NCI-H748 treated with DMSO at 0.1 percent for 48 hours (cell line): ENCODE measurements around the gene CLDN2.
"Not testable (repeated sequence)": the region's sequence is repeated elsewhere in the genome, so short reads cannot be mapped to it uniquely, and the experiment has no call there.

Experiments
- DNase-seq: peaks from one replicate; lab custom pipeline; 2025; lab: John Stamatoyannopoulos, UW

The CLDN2 gene

GRCh38 chrX:106963111-106963510 lies 42.9 kb downstream of the CLDN2 start:
- DNase-seq: no peak

GRCh38 chrX:106964290-106964689 lies 44.1 kb downstream of the CLDN2 start:
- no peak for DNase-seq

GRCh38 chrX:106966547-106966946 lies 46.3 kb downstream of the CLDN2 start:
- not testable (repeated sequence) for DNase-seq

GRCh38 chrX:106972896-106973295 lies 52.7 kb downstream of the CLDN2 start:
- DNase-seq: no peak

- no peak for DNase-seq
Observed at GRCh38 chrX:106973433-106974149, 53.4 kb downstream of the CLDN2 start.

- no peak for DNase-seq
Observed at GRCh38 chrX:106976416-106976815, 56.2 kb downstream of the CLDN2 start.
